SK-N-MC (cell line): ENCODE data around the gene EPHB3.

Experiments
- EZH2 ChIP-seq: fragments of 200-600 bp; sonication (generic); IDR thresholded peaks from one replicate; pipeline ENCODE4 v1.6.1; 2017; ENCODE audit warnings: antibody characterized with exemption
- FOXP2 ChIP-seq: optimal IDR thresholded peaks from 2 replicates; pipeline ENCODE3; 2011; ENCODE audit warnings: mild to moderate bottlenecking, moderate library complexity; ENCODE audit not compliant: insufficient read depth; ENCODE audit errors: extremely low read length, control extremely low read depth
- POLR2AphosphoS5 ChIP-seq: IDR thresholded peaks from 2 replicates; pipeline ENCODE4 v1.6.1; 2012; ENCODE audit warnings: mild to moderate bottlenecking, low read depth, low read length, borderline replicate concordance

DNA sequence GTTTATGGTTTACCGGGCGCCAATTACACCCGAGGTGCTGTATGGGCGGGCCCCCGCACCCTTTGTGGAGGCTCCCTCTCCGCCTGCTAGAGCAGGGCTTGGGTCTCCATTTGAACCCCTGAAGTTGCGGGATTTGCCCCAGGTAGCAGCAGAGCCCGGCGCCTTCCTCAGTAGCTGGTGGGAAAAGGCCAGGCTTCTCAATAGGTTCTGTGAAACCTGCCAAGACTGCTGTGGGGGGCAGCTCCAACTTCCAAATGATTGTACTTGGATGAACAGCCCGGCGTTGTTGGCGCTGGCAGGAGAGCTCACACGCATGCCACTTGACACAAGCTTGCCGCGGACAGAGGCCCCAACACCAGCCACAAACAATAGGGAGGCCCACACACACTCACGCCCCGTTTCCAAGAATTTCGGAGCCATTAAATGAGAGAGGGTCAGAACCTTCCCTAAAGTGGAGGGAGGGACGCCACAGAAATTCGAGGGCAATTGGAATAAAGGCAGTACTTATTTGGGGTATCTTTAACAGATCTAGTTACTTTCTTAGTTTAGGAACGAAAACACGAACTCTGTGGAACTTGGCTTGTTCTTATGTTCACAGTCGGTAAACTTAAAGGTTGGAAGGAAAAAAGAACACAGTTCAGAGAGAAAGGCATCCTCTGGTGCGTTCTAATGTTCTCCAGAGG lies 1.4 kb downstream of the EPHB3 start:
- TF ChIP-seq EZH2 (no peak), POLR2AphosphoS5 (no peak), FOXP2 (no peak)
